IMR-90 (cell line): ENCODE measurements around the gene PSMD10. TPM values are rescaled to one million over a fixed set of nuclear protein-coding genes. Genes with fewer than 3 reads are reported as not detected.

Experiments
- ATAC-seq: fragments of 200-7000 bp; cut with Tn5 transposase; 2 replicates; pipeline ENCODE4 v1.9.1; 2020; ENCODE audit warnings: low read depth, mild to moderate bottlenecking, moderate library complexity
- BruUV-seq: library from RNA; stranded (reverse); fragments of 400-500 nt; replicated peaks from 2 replicates; lab custom pipeline; 2021; lab: Mats Ljungman, UMichigan
- CTCF ChIA-PET: fragments of 300-600 bp; formaldehyde crosslinking; extraction: SDS; loops from one replicate; lab custom pipeline; 2021; ENCODE audit warnings: antibody characterized with exemption; lab: Yijun Ruan, JAX
- POLR2A ChIA-PET: fragments of 300-600 bp; sonication (Branson Sonifier 250); formaldehyde crosslinking; loops from one replicate; lab custom pipeline; 2022; ENCODE audit warnings: antibody characterized with exemption; ENCODE audit not compliant: unreplicated experiment; lab: Charles Lee
- DNase-seq: peaks from one replicate; pipeline ENCODE4 v3.0.0; 2013
- H2AFZ ChIP-seq: replicated peaks from 2 replicates; pipeline ENCODE3; 2013; ENCODE audit warnings: low read length, mild to moderate bottlenecking; ENCODE audit not compliant: poor library complexity
- H2AK5ac ChIP-seq: 2 replicates; pipeline ENCODE4 v1.6.1; 2013; ENCODE audit warnings: low read depth, low read length, inconsistent platforms
- H2AK9ac ChIP-seq: replicated peaks from 2 replicates; pipeline ENCODE3; 2013; ENCODE audit warnings: mild to moderate bottlenecking, low read depth, low read length, moderate library complexity; ENCODE audit not compliant: poor library complexity
- H2BK120ac ChIP-seq: 2 replicates; pipeline ENCODE4 v1.6.1; 2013; ENCODE audit warnings: low read depth, low read length, inconsistent platforms
- H2BK15ac ChIP-seq: 3 replicates; pipeline ENCODE4 v1.6.1; 2013; ENCODE audit warnings: low read depth, low read length, inconsistent platforms
- H2BK20ac ChIP-seq: 2 replicates; pipeline ENCODE4 v1.6.1; 2013; ENCODE audit warnings: low read depth, mild to moderate bottlenecking, inconsistent platforms, low read length, moderate library complexity
- H2BK5ac ChIP-seq: 2 replicates; pipeline ENCODE4 v1.6.1; 2013; ENCODE audit warnings: mild to moderate bottlenecking, low read depth, low read length, inconsistent platforms; ENCODE audit not compliant: poor library complexity, severe bottlenecking
- H3K14ac ChIP-seq: replicated peaks from 2 replicates; pipeline ENCODE4 v1.6.1; 2013; ENCODE audit warnings: low read depth, low read length, inconsistent platforms
- H3K18ac ChIP-seq: 2 replicates; pipeline ENCODE4 v1.6.1; 2013; ENCODE audit warnings: low read depth, low read length, control low read depth
- H3K23ac ChIP-seq: 2 replicates; pipeline ENCODE4 v1.6.1; 2013; ENCODE audit warnings: low read depth, low read length, inconsistent platforms
- H3K27ac ChIP-seq: 2 replicates; pipeline ENCODE4 v1.5.1; 2013; ENCODE audit warnings: mild to moderate bottlenecking, control low read depth, low read length; ENCODE audit not compliant: insufficient read depth
- H3K27me3 ChIP-seq: 2 replicates; pipeline ENCODE4 v1.6.1; 2013; ENCODE audit warnings: low read length; ENCODE audit not compliant: control insufficient read depth, insufficient read depth
- H3K36me3 ChIP-seq: 2 replicates; pipeline ENCODE4 v1.6.1; 2013; ENCODE audit warnings: low read length, mixed read lengths; ENCODE audit not compliant: control insufficient read depth, insufficient read depth
- H3K4ac ChIP-seq: 2 replicates; pipeline ENCODE4 v1.6.1; 2013; ENCODE audit warnings: low read depth, low read length, inconsistent platforms
- H3K4me1 ChIP-seq: 2 replicates; pipeline ENCODE4 v1.6.1; 2013; ENCODE audit warnings: low read length, mixed read lengths; ENCODE audit not compliant: control insufficient read depth, insufficient read depth
- H3K4me2 ChIP-seq: 2 replicates; pipeline ENCODE4 v1.6.1; 2013; ENCODE audit warnings: low read depth, mild to moderate bottlenecking, control low read depth, low read length, moderate library complexity
- H3K4me3 ChIP-seq: 2 replicates; pipeline ENCODE4 v1.5.1; 2013; ENCODE audit warnings: low read depth, mild to moderate bottlenecking, control low read depth, low read length, moderate library complexity; ENCODE audit not compliant: insufficient read depth
- H3K56ac ChIP-seq: 2 replicates; pipeline ENCODE4 v1.6.1; 2013; ENCODE audit warnings: low read length, inconsistent platforms; ENCODE audit not compliant: insufficient read depth; ENCODE audit errors: extremely low read depth
- H3K79me1 ChIP-seq, 2 experiments: 2 replicates each; pipeline ENCODE4 v1.6.1; 2013; ENCODE audit warnings: low read length in 2 of 2, inconsistent platforms in 1 of 2, low read depth in 1 of 2
- H3K9ac ChIP-seq: 2 replicates; pipeline ENCODE4 v1.6.1; 2013; ENCODE audit warnings: low read depth, low read length, control low read depth
- H3K9me1 ChIP-seq: 2 replicates; pipeline ENCODE4 v1.6.1; 2013; ENCODE audit warnings: low read length, inconsistent platforms; ENCODE audit not compliant: insufficient read depth
- H3K9me3 ChIP-seq: 2 replicates; pipeline ENCODE4 v1.6.1; 2013; ENCODE audit warnings: low read length; ENCODE audit not compliant: control insufficient read depth, insufficient read depth
- H4K20me1 ChIP-seq: 2 replicates; pipeline ENCODE4 v1.6.1; 2013; ENCODE audit warnings: low read length, inconsistent platforms; ENCODE audit not compliant: insufficient read depth
- H4K5ac ChIP-seq: 2 replicates; pipeline ENCODE4 v1.6.1; 2013; ENCODE audit warnings: mild to moderate bottlenecking, low read depth, low read length, control low read depth
- H4K8ac ChIP-seq, 2 experiments: 2 replicates each; pipeline ENCODE4 v1.6.1; 2013; ENCODE audit warnings: low read depth in 2 of 2, low read length in 2 of 2, control low read depth in 1 of 2, inconsistent platforms in 1 of 2
- H4K91ac ChIP-seq: 2 replicates; pipeline ENCODE4 v1.6.1; 2013; ENCODE audit warnings: low read depth, low read length, inconsistent platforms; ENCODE audit not compliant: insufficient read depth
- CEBPB ChIP-seq: IDR thresholded peaks from 2 replicates; pipeline ENCODE4 v1.6.1; 2012; ENCODE audit warnings: low read depth, low read length, improper control_type of control experiment
- CHD1 ChIP-seq: IDR thresholded peaks from 2 replicates; pipeline ENCODE4 v1.6.1; 2012; ENCODE audit warnings: low read depth, low read length, improper control_type of control experiment
- FOS ChIP-seq: fragments of 150-350 bp; IDR thresholded peaks from 2 replicates; pipeline ENCODE4 v1.6.1; 2016; ENCODE audit warnings: low read depth, low read length
- NFE2L2 ChIP-seq: fragments of 150-350 bp; IDR thresholded peaks from 2 replicates; pipeline ENCODE4 v1.6.1; 2016; ENCODE audit warnings: low read depth, mild to moderate bottlenecking, low read length
- POLR2A ChIP-seq: IDR thresholded peaks from 2 replicates; pipeline ENCODE4 v1.6.1; 2012; ENCODE audit warnings: mild to moderate bottlenecking, low read depth, low read length
- RAD21 ChIP-seq: IDR thresholded peaks from 2 replicates; pipeline ENCODE4 v1.6.1; 2012; ENCODE audit warnings: low read length, improper control_type of control experiment
- RCOR1 ChIP-seq: IDR thresholded peaks from 2 replicates; pipeline ENCODE4 v1.6.1; 2012; ENCODE audit warnings: mild to moderate bottlenecking, low read length, improper control_type of control experiment; ENCODE audit not compliant: insufficient replicate concordance
- SMC3 ChIP-seq: fragments of 150-350 bp; IDR thresholded peaks from 2 replicates; pipeline ENCODE4 v1.6.1; 2016; ENCODE audit warnings: low read depth, mild to moderate bottlenecking, antibody characterized with exemption, low read length, moderate library complexity
- WGBS, 2 experiments: methylation state at CpG; one replicate each; pipeline versions ENCODE4 v1.1.5 to v1.1.7; 2013; ENCODE audit warnings: missing lambda C conversion rate in 2 of 2; ENCODE audit not compliant: insufficient read length in 1 of 2; ENCODE audit errors: extremely low coverage in 2 of 2; 5-methylcytosine and 5-hydroxymethylcytosine counted together
- dilution Hi-C: fragments of 300-500 bp; cut with HindIII; formaldehyde crosslinking; loops from one replicate; pipeline ENCODE4 v1.14.3; 2018; ENCODE audit warnings: low sequenced_read_pairs; ENCODE audit not compliant: unreplicated experiment
- in situ Hi-C: fragments of 300-500 bp; cut with MboI; formaldehyde crosslinking; loops from 3 replicates; pipeline ENCODE4 v1.14.3; 2019; ENCODE audit warnings: low sequenced_read_pairs, inconsistent platforms, mixed read lengths
- intact Hi-C: fragments of 100-400 bp; cut with micrococcal nuclease; formaldehyde crosslinking; loops from 2 replicates; pipeline ENCODE4 v1.10.0; 2022
- polyA plus RNA-seq, 3 experiments: library from polyadenylated mRNA; depleted of rRNA; stranded (reverse); fragments of >200 nt; gene quantifications; 2 replicates each; pipeline ENCODE4 v1.2.3, GENCODE V29; 2012; ENCODE audit warnings: low replicate concordance in 1 of 3
- total RNA-seq: library from RNA; depleted of rRNA; stranded (reverse); fragments of >200 nt; gene quantifications from 2 replicates; pipeline ENCODE4 v1.2.3, GENCODE V29; 2012
- TF ChIP-seq, protein P1 (sequence below): fragments of 150-350 bp; IDR thresholded peaks from 2 replicates; pipeline ENCODE4 v1.6.1; 2017; ENCODE audit warnings: mild to moderate bottlenecking, antibody characterized with exemption, low read length, low read depth

PSMD10 gene
- total and polyA plus RNA-seq, 2 of the 4 experiments (the other 2 are of a cell fraction), result 62.0 to 122 TPM

- Histone ChIP-seq H3K4me3 (no peak overlapping the region), H2BK20ac (no peak overlapping the region), H3K27ac (no peak overlapping the region), H3K14ac (no peak overlapping the region), H3K9me1 (no peaks in the 10 kb centered on the region), H2AK5ac (no peak overlapping the region), H4K20me1 (no peaks in the 10 kb centered on the region), H3K4me2 (no peak overlapping the region), H2BK5ac (no peak overlapping the region), H2BK15ac (no peak overlapping the region), H3K79me1 (no peaks in the 10 kb centered on the region), H2AK9ac (no peak overlapping the region), H3K9ac (no peak overlapping the region), H2BK120ac (no peak overlapping the region), H3K4me1 (no peaks in the 10 kb centered on the region), H3K27me3 (no peaks in the 10 kb centered on the region), H3K18ac (no peak overlapping the region), H3K23ac (no peak overlapping the region), H4K91ac (no peak overlapping the region), H4K8ac (no peak overlapping the region), H3K9me3 (no peaks in the 10 kb centered on the region), H2AFZ (no peak overlapping the region), H3K4ac (no peak overlapping the region), H3K56ac (no peak overlapping the region), H3K36me3 (no peaks in the 10 kb centered on the region; the same call in 1 of the 2 replicates), H4K5ac (no peak overlapping the region)
- dilution Hi-C loops (no loop called here), in situ Hi-C loops (no loop called here), intact Hi-C loops (no loop called here)
- DNase-seq (peak; percentile 42), ATAC-seq (no peak)
- no TSS peak for BruUV-seq
- ChIA-PET CTCF (interaction anchor here (0.6 kb wide), 1 partner anchor 46 kb away, joined by 5 read pairs; no protein-coding TSS in a partner anchor), POLR2A (no interaction called here)
- TF ChIP-seq CEBPB (no peak), POLR2A (no peak), FOS (no peak), RAD21 (no peak), CHD1 (no peak), NFE2L2 (no peak), RCOR1 (no peak), SMC3 (no peak)
- TF ChIP-seq, protein P1, sequence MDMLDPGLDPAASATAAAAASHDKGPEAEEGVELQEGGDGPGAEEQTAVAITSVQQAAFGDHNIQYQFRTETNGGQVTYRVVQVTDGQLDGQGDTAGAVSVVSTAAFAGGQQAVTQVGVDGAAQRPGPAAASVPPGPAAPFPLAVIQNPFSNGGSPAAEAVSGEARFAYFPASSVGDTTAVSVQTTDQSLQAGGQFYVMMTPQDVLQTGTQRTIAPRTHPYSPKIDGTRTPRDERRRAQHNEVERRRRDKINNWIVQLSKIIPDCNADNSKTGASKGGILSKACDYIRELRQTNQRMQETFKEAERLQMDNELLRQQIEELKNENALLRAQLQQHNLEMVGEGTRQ, result no peak
- WGBS, 2 experiments, result no CpG with 5 or more reads among the region's 2 CpGs
Measured at GRCh38 chrX:108131471-108131870, 40.1 kb upstream of the PSMD10 start.
